HCEC 1CT (cell line): ENCODE measurements around the gene EZH1.
A peak's percentile ranks its signal among the peaks of the same experiment; 100 is the strongest.

ENCODE experiments used
- DNase-seq: peaks from one replicate; pipeline ENCODE4 v3.0.0-alpha.2; 2017

Gene EZH1

GRCh38 chr17:42706732-42707131 is 38.1 kb downstream of the EZH1 start:
- DNase-seq, result no peak

GRCh38 chr17:42704837-42705494 is 39.9 kb downstream of the EZH1 start:
- no peak for DNase-seq

- DNase-seq, result no peak
These were observed 40.4 kb downstream of the EZH1 start for GRCh38 chr17:42704490-42704836.

GRCh38 chr17:42702446-42702845 is 42.4 kb downstream of the EZH1 start:
- no peak for DNase-seq

- no peak for DNase-seq
These were observed 44.1 kb downstream of the EZH1 start for GRCh38 chr17:42700586-42701289.

GRCh38 chr17:42699415-42699740 is 45.5 kb downstream of the EZH1 start:
- no peak for DNase-seq

GRCh38 chr17:42698736-42699414 is 46.0 kb downstream of the EZH1 start:
- peak; percentile 62 for DNase-seq

GRCh38 chr17:42697108-42697811 is 47.6 kb downstream of the EZH1 start:
- DNase-seq, result no peak

GRCh38 chr17:42695500-42695899 is 49.3 kb downstream of the EZH1 start:
- DNase-seq, result no peak

- no peak for DNase-seq
These were observed 50.3 kb downstream of the EZH1 start for GRCh38 chr17:42694524-42694923.

GRCh38 chr17:42692489-42692888 is 52.4 kb downstream of the EZH1 start:
- DNase-seq, result no peak

- no peak for DNase-seq
These were observed 53.8 kb downstream of the EZH1 start for GRCh38 chr17:42691021-42691545.

GRCh38 chr17:42690596-42690995 is 54.2 kb downstream of the EZH1 start:
- no peak for DNase-seq

- DNase-seq, result no peak
These were observed 57.0 kb downstream of the EZH1 start for GRCh38 chr17:42687707-42688320.

GRCh38 chr17:42686520-42687128 is 58.2 kb downstream of the EZH1 start:
- DNase-seq, result no peak

- DNase-seq, result no peak
These were observed 59.0 kb downstream of the EZH1 start for GRCh38 chr17:42685831-42686230.

- DNase-seq, result no peak
These were observed 59.8 kb downstream of the EZH1 start for GRCh38 chr17:42684929-42685556.

GRCh38 chr17:42683407-42684034 is 61.3 kb downstream of the EZH1 start:
- DNase-seq, result no peak

- peak; percentile 64 for DNase-seq
These were observed 62.0 kb downstream of the EZH1 start for GRCh38 chr17:42682722-42683403.

- DNase-seq, result peak; percentile 58
These were observed 62.7 kb downstream of the EZH1 start, which contains the start of gene CNTNAP1 for GRCh38 chr17:42681976-42682721. Gene CNTNAP1, plus strand, starts transcription at chr17:42682531. Its CDS starts 299 bp downstream, at chr17:42682830.
